Thyroid gland (tissue), 4 donors: ENCODE results near the gene CACNA1G.

ENCODE experiments used
- POLR2A ChIP-seq, 2 donors: fragments of 450-650 bp; IDR thresholded peaks; one replicate each; pipeline ENCODE4 v1.6.1; 2017; ENCODE audit warnings: antibody characterized with exemption in 2 of 2, mild to moderate bottlenecking in 2 of 2, moderate library complexity in 1 of 2
- TF ChIP-seq, protein P1 (sequence below), 6 experiments: fragments of 200-600 bp in 3 of 6; fragments of 450-650 bp in 3 of 6; sonication (generic) in 3 of 6; IDR thresholded peaks; one replicate each; pipeline ENCODE4 v1.5.1; 2016 to 2019; ENCODE audit warnings: antibody characterized with exemption in 6 of 6, mild to moderate bottlenecking in 2 of 6, inconsistent platforms in 1 of 6, moderate library complexity in 1 of 6

DNA sequence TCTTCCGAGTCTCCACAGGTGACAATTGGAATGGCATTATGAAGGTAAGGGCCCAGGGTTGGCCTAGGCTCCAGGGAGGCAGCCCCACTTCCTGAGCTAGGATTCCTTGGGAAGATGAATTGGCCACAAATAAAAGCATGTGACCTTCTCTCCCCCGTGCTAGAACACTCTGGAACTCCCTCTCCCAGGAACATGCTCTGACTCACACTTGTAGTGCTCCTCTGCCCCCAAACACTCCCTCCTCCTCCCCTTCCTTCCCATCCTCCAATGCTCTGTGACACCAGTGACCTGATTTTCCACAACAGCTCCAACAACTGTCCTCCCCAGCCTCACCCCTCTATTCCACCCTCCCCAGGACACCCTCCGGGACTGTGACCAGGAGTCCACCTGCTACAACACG lies 57.8 kb downstream of the CACNA1G start:
- no peak for TF ChIP-seq POLR2A (IDR thresholded peaks at IDR 0.05)
- TF ChIP-seq, protein P1, sequence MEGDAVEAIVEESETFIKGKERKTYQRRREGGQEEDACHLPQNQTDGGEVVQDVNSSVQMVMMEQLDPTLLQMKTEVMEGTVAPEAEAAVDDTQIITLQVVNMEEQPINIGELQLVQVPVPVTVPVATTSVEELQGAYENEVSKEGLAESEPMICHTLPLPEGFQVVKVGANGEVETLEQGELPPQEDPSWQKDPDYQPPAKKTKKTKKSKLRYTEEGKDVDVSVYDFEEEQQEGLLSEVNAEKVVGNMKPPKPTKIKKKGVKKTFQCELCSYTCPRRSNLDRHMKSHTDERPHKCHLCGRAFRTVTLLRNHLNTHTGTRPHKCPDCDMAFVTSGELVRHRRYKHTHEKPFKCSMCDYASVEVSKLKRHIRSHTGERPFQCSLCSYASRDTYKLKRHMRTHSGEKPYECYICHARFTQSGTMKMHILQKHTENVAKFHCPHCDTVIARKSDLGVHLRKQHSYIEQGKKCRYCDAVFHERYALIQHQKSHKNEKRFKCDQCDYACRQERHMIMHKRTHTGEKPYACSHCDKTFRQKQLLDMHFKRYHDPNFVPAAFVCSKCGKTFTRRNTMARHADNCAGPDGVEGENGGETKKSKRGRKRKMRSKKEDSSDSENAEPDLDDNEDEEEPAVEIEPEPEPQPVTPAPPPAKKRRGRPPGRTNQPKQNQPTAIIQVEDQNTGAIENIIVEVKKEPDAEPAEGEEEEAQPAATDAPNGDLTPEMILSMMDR (IDR thresholded peaks at IDR 0.05) = no peak
